ENCODE data around the gene LDLRAD3.

- no peak for TF ChIP-seq TOX (CRISPR knock-in tag; IDR thresholded peaks at IDR 0.05; ENCODE audit: borderline replicate concordance)
- no peak for TF ChIP-seq SNAI2 (CRISPR knock-in tag; IDR thresholded peaks at IDR 0.05)
- no peak for TF ChIP-seq ZFP3 (CRISPR knock-in tag; IDR thresholded peaks at IDR 0.05)
- no peak for TF ChIP-seq GLIS3 (CRISPR knock-in tag; IDR thresholded peaks at IDR 0.05)
- no peak for TF ChIP-seq RARB (CRISPR knock-in tag; IDR thresholded peaks at IDR 0.05)
- no peak for TF ChIP-seq ZC3H10 (CRISPR knock-in tag; IDR thresholded peaks at IDR 0.05)
- TF ChIP-seq BACH2 (CRISPR knock-in tag; IDR thresholded peaks at IDR 0.05; ENCODE audit: borderline replicate concordance), result no peak
- TF ChIP-seq ZNF565 (CRISPR knock-in tag; conservative IDR thresholded peaks at IDR 0.05; ENCODE audit: low read depth), result no peak
- no peak for TF ChIP-seq ARNTL (CRISPR knock-in tag; IDR thresholded peaks at IDR 0.05; ENCODE audit: borderline replicate concordance, low read depth)
- no peak for TF ChIP-seq CREB5 (CRISPR knock-in tag; IDR thresholded peaks at IDR 0.05; ENCODE audit: low read depth)
- no peak for TF ChIP-seq CSDC2 (CRISPR knock-in tag; IDR thresholded peaks at IDR 0.05)
- TF ChIP-seq OSR1 (CRISPR knock-in tag; IDR thresholded peaks at IDR 0.05), result no peak
Measured at GRCh38 chr11:35994421-35994820, 50.6 kb downstream of the LDLRAD3 start.

Data from SK-N-SH treated with all-trans-retinoic acid at 6 μM for 48 hours (cell line).